NOMO-1 (cell line): ENCODE data around the gene NUDT8.
"Not testable (repeated sequence)": the region's sequence is repeated elsewhere in the genome, so short reads cannot be mapped to it uniquely, and the experiment has no call there.

Experiments
- DNase-seq, 2 experiments: peaks; one replicate each; lab custom pipeline; 2025; ENCODE audit not compliant: unreplicated experiment in 2 of 2; lab: John Stamatoyannopoulos, UW

NUDT8 gene

GRCh38 chr11:67644042-67644441 is 14.3 kb upstream of the NUDT8 start:
- DNase-seq = no peak

GRCh38 chr11:67642173-67643120 is 12.7 kb upstream of the NUDT8 start:
- DNase-seq = no peak

DNA sequence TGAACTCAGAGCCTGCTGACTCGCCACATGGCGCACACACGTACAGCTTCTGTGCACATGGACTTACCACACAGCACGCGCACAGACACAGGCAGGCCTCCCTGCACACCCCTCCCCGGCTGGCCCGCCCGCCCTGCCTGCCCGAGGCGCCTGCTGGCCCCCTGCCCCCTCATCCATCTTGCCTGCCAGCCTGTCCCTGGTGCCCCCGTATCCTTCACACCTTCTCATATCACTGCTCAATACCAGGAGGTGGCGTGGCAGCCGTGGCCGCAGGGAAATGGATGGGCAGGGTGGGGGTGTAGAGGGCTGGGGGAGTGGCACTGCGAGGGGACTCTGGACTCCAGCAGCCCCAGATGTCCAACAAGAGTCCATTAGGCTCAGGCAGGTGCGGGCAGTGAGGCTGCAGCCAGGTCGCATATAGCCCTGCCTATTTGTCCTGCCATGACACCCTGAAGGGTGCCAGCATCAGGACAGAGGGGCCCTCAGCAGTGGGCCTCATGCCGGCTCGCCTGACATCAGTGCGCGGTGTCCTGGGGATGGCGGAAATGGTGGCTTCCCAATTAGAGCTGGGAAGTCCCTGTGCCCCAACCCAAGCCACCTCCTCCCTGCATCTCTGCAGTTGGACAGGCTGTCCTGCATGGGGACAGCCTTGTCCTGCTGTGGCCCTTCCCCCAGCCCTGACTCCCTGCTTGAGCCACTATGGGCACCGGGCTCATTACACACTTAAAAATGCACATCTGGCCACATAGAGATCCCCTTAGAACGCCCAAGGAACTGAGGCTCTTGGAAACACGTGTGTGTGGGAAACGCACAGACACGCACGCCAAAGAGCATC is 11.8 kb upstream of the NUDT8 start:
- DNase-seq = no peak

GRCh38 chr11:67640758-67641337 is 11.1 kb upstream of the NUDT8 start:
- DNase-seq = no peak

DNA sequence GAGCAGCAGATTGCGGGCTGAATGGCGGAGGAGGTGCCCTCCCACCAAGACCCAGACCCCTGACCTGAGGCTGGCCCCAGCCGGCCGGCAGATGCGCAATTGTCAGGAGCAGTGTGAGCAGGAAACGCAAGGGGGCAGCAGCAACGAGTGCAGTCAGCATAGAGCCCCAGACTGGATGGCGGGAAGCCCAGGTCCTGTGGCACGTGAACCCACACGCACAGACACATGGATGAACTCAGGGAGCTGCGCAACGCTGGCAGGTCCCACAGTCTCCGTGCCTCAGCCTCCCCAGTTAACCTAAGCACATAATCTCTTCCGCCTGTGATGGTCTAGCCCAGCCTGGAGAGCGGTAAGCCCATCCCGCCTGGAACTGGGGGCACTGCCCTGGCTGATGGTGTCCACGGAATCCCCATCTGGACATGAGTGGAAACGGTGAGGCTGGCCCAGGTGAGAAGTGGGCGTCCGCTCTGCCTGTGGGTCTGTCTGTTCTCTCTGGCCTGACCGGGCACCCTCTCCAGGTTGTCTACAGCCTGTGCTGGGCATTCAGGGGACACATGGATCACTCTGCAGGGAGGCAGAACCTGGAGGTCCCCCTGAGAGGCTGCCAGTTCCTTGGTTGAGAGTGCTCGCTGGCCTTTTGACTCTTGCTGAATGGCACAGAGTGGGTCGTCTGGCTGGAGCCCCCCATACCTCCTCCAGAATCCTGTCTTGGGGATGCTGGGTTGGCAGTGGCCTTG is 10.5 kb upstream of the NUDT8 start:
- DNase-seq = peak; percentile 48 to 52

DNA sequence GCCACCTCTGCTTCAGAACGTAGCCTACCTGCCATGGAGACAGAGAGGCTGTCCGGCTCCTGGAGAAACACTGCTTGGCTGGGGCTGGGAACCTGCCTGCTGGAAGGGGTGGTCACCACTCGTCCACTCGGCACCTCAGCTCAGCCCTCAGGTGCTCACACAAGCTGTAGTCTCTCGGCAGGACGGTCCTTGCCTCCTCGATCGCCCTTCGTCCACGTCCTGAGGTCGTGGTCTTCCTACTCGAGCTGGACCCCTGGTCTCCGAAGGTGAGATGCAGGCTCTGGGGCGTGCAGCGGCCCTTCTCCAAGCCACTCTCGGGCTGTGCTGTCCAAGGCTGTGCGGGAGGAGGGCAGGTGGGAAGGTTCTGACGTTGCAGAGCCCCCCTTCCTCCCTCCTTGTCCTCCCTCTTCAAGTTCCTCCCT is 9.7 kb upstream of the NUDT8 start, which contains the start of gene TBX10:
TSS of gene TBX10 (minus strand) at position 326 of the 422 bp plus-strand sequence. CDS start at position 35, 291 bp downstream.
- DNase-seq = no peak

GRCh38 chr11:67638535-67639437 is 9.0 kb upstream of the NUDT8 start:
- no peak for DNase-seq

DNA sequence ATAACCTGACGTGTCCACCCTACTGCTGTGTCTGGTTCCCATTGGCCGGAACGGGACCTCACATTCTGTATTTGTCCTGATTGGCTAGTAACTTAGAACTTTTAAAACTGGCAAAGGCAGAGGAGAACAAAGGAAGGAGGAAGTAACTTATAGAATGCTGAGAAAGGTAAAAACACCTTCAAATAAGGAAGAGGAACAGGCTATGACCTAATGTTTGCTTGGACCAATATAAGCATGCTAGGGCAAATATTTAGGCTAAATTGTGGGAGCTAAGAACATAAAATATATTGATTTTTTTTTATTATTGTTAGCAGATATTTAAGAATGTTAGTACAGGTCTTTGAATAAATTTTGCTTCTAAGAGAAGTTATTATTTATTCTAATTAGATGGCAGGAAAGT is 7.7 kb upstream of the NUDT8 start:
- DNase-seq = not testable (repeated sequence)

DNA sequence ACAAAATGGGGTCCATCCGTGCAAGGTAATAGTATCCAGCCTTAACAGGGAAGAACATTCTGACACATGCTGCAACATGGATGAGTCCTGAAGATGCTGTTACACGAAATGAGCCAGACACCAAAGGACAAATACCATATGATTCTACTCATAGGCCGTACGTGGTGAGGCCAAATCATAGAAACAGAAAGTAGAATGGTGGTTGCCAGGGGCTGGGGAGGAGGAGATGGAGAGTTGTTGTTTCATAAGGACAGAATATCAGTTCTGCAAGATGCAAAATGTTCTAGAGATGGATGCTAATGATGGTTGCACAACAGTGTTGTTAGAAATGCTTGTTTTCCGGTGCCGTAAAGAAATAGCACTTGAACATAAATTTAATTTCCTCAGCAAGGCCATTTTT is 7.2 kb upstream of the NUDT8 start:
- DNase-seq = peak in 1 of 2 experiments; percentile 20

DNA sequence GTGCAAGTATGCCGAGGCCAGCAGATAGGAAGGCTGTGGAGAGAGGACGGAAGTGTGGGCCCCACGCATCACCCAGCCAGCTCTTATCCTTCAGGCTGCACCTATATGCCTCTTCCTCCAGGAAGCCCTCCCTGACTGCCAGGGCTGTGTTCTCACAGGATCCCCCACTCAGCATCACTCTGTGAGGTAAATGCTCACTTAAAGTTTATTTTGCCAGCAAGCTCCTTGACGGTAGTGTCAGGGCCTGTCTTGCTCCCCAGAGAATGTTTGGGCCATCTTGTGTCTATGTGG is 5.4 kb upstream of the NUDT8 start:
- DNase-seq = no peak

DNA sequence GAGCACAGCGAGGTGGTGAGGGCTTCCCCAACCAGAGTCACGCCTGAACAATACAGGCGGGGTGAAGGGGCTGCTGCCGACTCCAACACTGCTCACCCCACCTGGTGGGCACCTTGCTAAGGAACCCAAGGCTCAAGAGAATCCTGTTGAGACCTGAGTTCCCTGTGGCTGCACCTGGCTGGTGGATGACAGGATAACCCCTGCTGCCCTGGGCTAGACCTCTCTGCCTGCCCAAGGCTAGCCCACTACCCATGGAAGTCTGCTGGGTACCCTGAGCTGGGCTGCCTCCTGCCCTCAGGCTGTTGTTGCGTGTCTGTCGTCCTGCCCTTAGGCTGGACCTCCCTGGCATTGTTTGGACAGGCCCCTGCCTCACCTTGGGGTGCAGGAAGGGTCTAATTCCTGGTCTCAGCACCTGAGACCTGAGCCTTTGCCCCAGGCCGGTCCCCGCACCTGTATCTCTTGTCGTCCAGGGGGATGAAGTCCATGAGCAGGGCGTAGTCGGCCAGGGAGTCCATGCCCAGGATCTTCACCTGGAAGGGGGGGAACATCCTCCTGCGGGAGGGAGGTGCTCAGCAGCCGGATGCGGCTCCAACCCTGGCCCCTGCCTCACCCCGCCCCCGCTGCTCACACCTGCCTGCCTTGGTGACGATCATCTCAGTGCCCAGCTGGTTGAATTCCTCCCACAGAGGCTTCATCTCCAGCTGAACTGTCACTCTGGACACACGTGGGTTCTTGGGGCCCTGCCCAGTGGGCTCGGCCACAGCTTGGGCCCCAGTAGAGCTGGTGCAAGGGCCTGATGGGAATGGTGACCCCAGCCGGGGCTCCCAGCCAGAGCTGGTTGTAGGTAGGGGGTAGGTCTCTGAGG is 4.9 kb upstream of the NUDT8 start:
- no peak for DNase-seq

DNA sequence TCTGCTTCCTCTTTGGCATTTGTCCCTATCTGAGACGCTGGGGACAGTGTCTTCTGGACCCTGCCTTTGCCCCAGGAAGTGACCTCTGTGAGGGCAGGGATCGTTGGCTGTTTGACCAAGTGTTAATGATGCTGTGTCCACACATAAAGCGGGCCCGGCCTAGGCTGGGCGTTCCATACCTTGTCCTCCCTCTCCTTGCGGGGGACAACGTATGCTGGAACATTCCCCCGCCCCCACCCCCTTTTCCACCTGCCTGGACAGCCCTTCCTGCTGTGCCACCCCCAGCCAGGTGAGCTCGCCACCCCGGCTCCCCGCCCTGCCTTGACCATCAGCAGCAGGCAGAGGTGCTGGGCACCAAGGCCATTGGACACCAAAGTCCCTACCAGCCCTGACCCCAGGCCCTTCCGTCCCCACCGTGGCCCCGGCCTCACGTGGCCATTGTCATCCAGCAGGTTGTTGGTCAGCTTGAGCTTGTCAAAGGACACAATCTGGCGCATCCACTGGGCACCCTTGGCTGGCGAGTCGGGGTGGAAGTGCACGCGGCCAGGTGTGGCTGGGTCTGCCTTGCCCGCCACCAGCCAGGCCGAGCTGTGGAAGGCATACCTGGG is 4.1 kb upstream of the NUDT8 start:
- no peak for DNase-seq

DNA sequence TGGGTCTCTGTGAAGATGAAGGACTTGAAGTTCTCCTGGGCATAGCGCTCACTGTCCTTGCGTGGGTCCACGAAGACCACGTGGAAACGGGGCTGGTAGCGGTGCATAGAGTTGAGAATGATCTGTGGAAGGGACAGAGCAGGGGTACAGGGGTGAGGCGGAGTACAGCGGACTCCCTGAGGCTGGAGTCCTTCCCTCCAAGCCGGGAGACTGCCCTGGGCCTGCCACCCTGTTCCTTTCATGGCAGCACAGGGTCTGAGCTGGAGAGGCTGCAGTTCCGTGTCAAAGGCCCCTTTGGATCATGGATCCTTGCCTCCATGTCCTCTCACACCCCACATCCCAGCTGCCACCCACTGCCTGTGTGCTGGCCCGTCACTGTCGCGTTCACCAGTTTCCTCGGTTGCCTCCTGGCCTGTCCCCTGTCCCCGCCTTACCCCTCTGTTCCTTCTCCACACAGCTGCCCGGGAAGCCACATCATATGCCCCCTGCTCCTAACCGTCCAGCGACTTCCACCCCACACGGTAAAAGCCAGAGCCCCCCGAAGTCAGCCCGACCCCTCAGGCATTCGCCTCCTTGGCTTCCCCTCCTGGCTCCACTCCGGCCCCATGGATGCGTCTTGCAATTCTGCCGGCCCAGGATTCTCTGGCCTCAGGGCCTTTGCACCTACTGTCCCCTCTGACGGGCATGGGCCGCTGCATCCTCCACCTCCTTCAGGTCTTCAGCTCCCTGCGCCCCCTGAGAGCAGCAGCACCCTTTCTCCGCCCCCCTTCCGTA is 3.4 kb upstream of the NUDT8 start:
- DNase-seq = no peak

DNA sequence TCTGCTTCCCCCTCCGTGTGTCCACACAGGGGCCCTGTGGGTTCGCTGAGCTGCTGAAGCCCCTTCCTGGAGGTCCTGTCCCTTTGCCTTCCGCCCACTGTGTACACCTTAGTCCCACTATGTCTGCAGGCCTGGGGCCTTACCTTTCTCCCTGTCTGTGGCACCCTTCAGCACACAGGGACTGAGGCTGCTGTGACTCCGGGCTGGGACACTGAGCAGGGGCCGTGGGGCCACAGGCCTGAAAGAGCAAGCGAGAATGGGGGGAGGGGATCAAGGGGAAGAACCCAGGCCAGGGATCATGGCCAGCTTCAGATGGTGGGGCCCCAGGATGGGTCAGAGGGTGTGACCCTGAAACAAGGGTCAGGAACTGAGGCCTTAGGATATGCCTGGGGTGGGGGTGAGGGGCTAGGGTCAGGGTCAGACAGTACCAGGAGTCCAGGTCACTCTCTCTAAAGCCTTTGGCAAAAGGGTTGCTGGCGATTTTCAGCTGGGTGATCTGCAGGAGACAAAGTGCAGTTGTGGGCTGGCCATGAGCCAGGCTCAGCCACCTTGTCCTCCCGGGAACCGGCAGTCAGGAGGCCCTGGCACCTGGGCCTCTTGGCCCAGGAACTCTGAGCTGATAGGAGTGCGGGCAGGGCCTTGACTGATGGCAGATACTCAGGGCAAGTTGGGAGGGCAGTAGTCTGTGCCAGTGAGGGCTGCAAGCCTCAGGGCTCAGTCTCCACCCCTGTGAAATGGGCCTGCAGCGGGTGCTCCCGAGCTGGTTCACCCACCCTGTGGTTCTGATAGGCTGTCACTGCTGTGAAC is 2.6 kb upstream of the NUDT8 start:
- DNase-seq = no peak

DNA sequence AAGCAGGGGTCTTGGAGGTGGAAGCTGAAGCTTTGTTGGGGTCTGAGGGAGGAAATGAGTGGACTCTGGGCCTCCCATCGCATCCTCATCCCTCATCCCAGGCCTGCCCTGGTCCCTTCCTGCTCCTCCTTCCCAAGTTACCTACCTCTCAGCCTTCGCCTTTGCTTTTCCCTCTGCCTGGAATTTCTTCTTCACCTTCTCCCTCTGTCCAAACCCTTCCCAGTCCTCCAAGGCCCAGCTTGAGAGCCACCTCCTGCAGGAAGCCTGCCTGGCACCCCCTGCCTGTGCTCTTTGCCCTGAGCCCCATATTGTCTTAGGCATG is 2.1 kb upstream of the NUDT8 start:
- DNase-seq = no peak

DNA sequence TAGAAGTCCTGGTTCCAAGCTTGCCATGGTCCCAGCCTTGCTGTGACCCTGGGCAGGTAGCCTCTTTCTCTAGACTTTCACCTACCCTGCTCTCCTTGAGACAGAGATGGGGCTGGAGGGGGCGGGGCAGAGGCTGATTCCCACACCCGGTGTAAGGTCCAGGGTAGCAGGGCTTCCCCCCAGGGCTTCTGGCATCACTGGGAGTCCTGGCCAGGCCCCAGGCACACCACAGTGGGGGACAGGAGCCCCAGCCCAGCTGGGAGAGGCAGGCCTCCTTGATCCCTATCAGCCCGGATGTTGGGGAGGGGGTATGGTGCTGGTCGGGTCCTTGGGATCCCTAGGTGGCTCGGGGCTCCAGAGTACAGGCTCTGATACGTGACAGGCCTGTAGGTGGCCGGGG is 1.7 kb upstream of the NUDT8 start:
- no peak for DNase-seq

- no peak for DNase-seq
Observed at GRCh38 chr11:67630943-67631331, 1.2 kb upstream of the NUDT8 start.
